Vagina (tissue), 2 donors: ENCODE results near the gene ABHD2. TPM values are rescaled to one million over a fixed set of nuclear protein-coding genes. Genes with fewer than 3 reads are reported as not detected.

Experiments
- DNase-seq, 2 donors: peaks; one replicate each; pipeline ENCODE4 v3.0.0-alpha.2; 2017; ENCODE audit errors: extremely low spot score in 2 of 2
- H3K27ac ChIP-seq: fragments of 200-600 bp; sonication (generic); one replicate; pipeline ENCODE4 v1.5.1; 2019
- H3K27me3 ChIP-seq: fragments of 200-600 bp; sonication (generic); one replicate; pipeline ENCODE4 v1.5.1; 2019
- H3K36me3 ChIP-seq, 2 donors: fragments of 200-600 bp; sonication (generic); one replicate each; pipeline ENCODE4 v1.5.1; 2017 to 2019
- H3K4me1 ChIP-seq: fragments of 200-600 bp; sonication (generic); one replicate; pipeline ENCODE4 v1.5.1; 2019
- H3K4me3 ChIP-seq, 2 donors: fragments of 200-600 bp; sonication (generic); 1 replicate in 1 of 2; 2 replicates in 1 of 2; pipeline ENCODE4 v1.5.1; 2016 to 2019
- H3K9me3 ChIP-seq: fragments of 200-600 bp; sonication (generic); one replicate; pipeline ENCODE4 v1.5.1; 2019
- POLR2A ChIP-seq, 2 donors: fragments of 450-650 bp; IDR thresholded peaks; one replicate each; pipeline ENCODE4 v1.6.1; 2017; ENCODE audit warnings: antibody characterized with exemption in 2 of 2, mild to moderate bottlenecking in 2 of 2, moderate library complexity in 2 of 2
- POLR2AphosphoS5 ChIP-seq, 2 donors: sonication (generic); formaldehyde crosslinking; IDR thresholded peaks; one replicate each; pipeline ENCODE4 v1.9.0; 2017; ENCODE audit warnings: antibody characterized with exemption in 2 of 2, mild to moderate bottlenecking in 2 of 2, low read depth in 1 of 2; ENCODE audit not compliant: insufficient read depth in 1 of 2
- intact Hi-C: fragments of 100-400 bp; cut with DNase I; formaldehyde crosslinking; loops from one replicate; pipeline ENCODE4 v1.15.1; 2023
- total RNA-seq: library from RNA; depleted of rRNA; stranded (reverse); fragments of >200 nt; gene quantifications from one replicate; pipeline ENCODE4 v1.2.3, GENCODE V29; 2016
- TF ChIP-seq, protein P1 (sequence below), 3 experiments: fragments of 450-650 bp in 2 of 3; fragments of 200-600 bp in 1 of 3; sonication (generic) in 1 of 3; IDR thresholded peaks; one replicate each; pipeline ENCODE4 v1.5.1; 2017 to 2019; ENCODE audit warnings: antibody characterized with exemption in 3 of 3, mild to moderate bottlenecking in 2 of 3, moderate library complexity in 2 of 3

ABHD2 gene
- total RNA-seq, 1 donor from 2014 or later, result 33.6 TPM

DNA sequence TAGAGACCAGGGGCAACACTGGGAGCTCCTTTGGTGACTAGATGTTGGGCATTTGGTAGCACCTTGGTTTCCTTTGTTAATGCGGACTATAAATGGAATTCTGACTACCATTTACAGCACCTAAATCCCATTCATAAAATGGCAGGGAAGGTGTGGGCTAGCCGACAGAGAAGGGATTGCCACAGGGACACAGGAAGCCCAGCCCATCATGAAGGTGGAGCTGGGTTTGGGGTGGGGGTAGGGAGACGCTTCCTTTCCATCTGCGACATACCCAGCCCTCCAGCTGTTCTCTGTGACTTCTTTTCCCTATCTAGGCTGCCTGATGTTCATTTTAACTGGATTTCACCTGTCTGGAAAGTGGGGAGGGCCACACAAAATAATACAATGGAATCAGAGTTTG lies 21.0 kb downstream of the ABHD2 start:
- Histone ChIP-seq H3K9me3 (no peaks in the 10 kb centered on the region), H3K4me3 (no peak overlapping the region), H3K27ac (peak overlapping the region; percentile 71), H3K36me3 (no peaks in the 10 kb centered on the region), H3K27me3 (no peaks in the 10 kb centered on the region), H3K4me1 (peaks cover 68% of the 10 kb centered on the region)
- TF ChIP-seq, protein P1, sequence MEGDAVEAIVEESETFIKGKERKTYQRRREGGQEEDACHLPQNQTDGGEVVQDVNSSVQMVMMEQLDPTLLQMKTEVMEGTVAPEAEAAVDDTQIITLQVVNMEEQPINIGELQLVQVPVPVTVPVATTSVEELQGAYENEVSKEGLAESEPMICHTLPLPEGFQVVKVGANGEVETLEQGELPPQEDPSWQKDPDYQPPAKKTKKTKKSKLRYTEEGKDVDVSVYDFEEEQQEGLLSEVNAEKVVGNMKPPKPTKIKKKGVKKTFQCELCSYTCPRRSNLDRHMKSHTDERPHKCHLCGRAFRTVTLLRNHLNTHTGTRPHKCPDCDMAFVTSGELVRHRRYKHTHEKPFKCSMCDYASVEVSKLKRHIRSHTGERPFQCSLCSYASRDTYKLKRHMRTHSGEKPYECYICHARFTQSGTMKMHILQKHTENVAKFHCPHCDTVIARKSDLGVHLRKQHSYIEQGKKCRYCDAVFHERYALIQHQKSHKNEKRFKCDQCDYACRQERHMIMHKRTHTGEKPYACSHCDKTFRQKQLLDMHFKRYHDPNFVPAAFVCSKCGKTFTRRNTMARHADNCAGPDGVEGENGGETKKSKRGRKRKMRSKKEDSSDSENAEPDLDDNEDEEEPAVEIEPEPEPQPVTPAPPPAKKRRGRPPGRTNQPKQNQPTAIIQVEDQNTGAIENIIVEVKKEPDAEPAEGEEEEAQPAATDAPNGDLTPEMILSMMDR (IDR thresholded peaks at IDR 0.05), result no peak
- TF ChIP-seq POLR2A (IDR thresholded peaks at IDR 0.05) (no peak), POLR2AphosphoS5 (IDR thresholded peaks at IDR 0.05; ENCODE audit: insufficient read depth in 1 of 2, low read depth in 1 of 2) (no peak)
- intact Hi-C loops, result no loop called here
- DNase-seq, result no peak

DNA sequence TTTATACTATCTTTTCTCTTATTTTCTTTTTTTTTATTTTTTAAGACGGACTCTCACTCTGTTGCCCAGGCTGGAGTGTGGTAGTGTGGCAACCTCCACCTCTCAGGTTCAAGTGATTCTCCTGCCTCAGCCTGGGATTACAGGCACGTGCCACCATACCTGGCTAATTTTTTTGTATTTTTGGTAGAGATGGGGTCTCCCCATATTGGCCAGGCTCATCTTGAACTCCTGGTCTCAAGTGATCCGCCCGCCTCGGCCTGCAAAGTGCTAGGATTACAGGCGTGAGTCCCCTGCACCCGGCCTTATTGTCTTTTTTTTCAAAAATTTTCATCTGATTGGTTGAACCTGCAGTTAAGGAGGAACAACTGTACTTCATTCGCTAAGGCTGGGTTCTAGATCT lies 21.8 kb downstream of the ABHD2 start:
- Histone ChIP-seq H3K27ac (no peak overlapping the region), H3K9me3 (no peaks in the 10 kb centered on the region), H3K4me1 (peaks cover 68% of the 10 kb centered on the region), H3K4me3 (no peak overlapping the region), H3K36me3 (no peaks in the 10 kb centered on the region), H3K27me3 (no peaks in the 10 kb centered on the region)
- DNase-seq, result no peak
- intact Hi-C loops, result no loop called here
- TF ChIP-seq, protein P1 (IDR thresholded peaks at IDR 0.05), result no peak
- TF ChIP-seq POLR2A (IDR thresholded peaks at IDR 0.05), result no peak
- no peak for TF ChIP-seq POLR2AphosphoS5 (IDR thresholded peaks at IDR 0.05; ENCODE audit: insufficient read depth in 1 of 2, low read depth in 1 of 2)

DNA sequence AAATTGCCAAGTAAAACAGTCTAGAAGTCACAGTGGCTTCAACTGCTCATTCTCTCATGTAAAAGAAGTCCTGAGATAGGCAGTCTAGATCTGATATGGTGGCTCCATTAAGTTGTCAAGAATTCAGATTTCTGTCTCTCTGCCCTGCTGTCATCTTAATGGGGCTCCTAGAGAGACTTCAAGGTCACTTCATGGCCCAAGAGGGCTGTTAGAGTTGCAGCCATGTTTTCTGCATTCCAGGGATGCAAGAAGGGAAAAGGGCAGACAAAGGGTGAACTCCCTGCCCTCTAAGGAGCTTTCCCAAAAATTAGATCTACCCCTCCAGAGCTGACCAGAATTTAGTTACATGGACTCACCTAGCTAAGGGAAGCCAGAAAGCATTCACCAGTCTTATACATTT lies 23.1 kb downstream of the ABHD2 start:
- no peak for DNase-seq
- Histone ChIP-seq H3K27ac (no peak overlapping the region), H3K9me3 (no peaks in the 10 kb centered on the region), H3K27me3 (no peaks in the 10 kb centered on the region), H3K36me3 (peaks cover 0 to 2% of the 10 kb centered on the region in 2 donors), H3K4me1 (peaks cover 67% of the 10 kb centered on the region), H3K4me3 (no peak overlapping the region)
- TF ChIP-seq POLR2A (IDR thresholded peaks at IDR 0.05) (no peak), POLR2AphosphoS5 (IDR thresholded peaks at IDR 0.05; ENCODE audit: insufficient read depth in 1 of 2, low read depth in 1 of 2) (no peak)
- TF ChIP-seq, protein P1 (IDR thresholded peaks at IDR 0.05), result no peak
- intact Hi-C loops, result no loop called here

DNA sequence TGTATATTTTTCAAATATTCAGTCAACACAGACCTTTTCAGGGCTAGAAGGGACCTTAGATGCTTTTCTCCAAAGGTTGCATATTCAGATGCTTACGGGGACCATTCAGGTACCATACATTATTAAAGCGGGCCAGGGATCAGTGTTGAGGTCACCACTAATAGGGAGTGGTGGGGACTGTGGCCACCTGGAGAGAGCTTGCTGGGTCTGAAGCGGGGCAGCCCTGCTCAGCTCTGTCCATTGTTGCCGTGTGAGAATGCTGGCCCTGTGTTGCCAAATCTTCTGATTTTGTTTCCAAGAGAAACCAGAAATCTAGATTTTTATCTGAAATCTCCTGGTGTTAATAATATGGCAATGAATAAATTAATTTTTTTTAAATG lies 23.7 kb downstream of the ABHD2 start:
- H3K27me3 ChIP-seq, result no peaks in the 10 kb centered on the region
- H3K36me3 ChIP-seq, result peaks cover 0 to 8% of the 10 kb centered on the region in 2 donors
- no peak overlapping the region for H3K4me3 ChIP-seq
- DNase-seq, result no peak
- no peaks in the 10 kb centered on the region for H3K9me3 ChIP-seq
- TF ChIP-seq, protein P1 (IDR thresholded peaks at IDR 0.05), result no peak
- TF ChIP-seq POLR2AphosphoS5 (IDR thresholded peaks at IDR 0.05; ENCODE audit: insufficient read depth in 1 of 2, low read depth in 1 of 2), result no peak
- TF ChIP-seq POLR2A (IDR thresholded peaks at IDR 0.05), result no peak
- peak overlapping the region; percentile 42 for H3K27ac ChIP-seq
- intact Hi-C loops, result no loop called here
- peaks cover 61% of the 10 kb centered on the region for H3K4me1 ChIP-seq

DNA sequence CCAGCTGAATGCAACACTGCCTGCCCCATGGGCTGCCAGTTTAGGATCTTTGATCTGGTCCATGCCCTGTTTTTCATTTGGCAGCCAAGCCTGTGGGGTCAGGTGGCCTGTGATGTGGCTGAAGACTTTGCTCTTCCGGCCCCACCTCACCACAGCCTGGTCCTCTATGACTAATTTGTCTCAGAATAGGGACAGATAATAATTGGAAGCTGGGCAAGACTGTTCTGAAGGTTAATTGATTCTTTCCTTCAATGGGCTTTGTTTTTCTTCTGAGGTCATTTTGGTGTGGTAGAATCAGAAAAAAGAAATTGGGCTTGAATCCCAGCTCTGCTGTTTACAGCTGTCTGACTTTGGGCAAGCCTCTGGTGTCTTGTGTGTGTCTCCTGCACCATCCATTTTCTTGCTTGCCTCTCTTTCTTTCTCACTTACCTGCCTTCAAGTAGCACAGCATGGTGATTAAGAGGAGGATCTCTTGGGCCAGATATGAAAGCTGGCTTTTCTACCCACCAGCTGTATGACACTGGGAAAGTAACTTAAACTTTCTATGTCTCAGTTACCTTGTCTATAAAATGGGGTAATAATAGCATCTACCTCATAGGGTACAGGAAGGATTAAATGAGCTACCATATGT lies 24.2 kb downstream of the ABHD2 start:
- intact Hi-C loops, result no loop called here

More for the DNA sequence above, 24.2 kb downstream of the ABHD2 start:
- DNase-seq, result no peak
- Histone ChIP-seq H3K27ac (peak overlapping the region; percentile 42), H3K4me3 (no peak overlapping the region), H3K9me3 (no peaks in the 10 kb centered on the region), H3K27me3 (no peaks in the 10 kb centered on the region), H3K4me1 (peaks cover 61% of the 10 kb centered on the region), H3K36me3 (peaks cover 0 to 13% of the 10 kb centered on the region in 2 donors)
- TF ChIP-seq POLR2A (IDR thresholded peaks at IDR 0.05), result no peak
- peak in 1 of 2 donors; percentile 81 for TF ChIP-seq POLR2AphosphoS5 (IDR thresholded peaks at IDR 0.05; ENCODE audit: insufficient read depth in 1 of 2, low read depth in 1 of 2)
